K562 (cell line): ENCODE measurements around the gene AIG1. TPM values are rescaled to one million over a fixed set of nuclear protein-coding genes. Genes with fewer than 3 reads are reported as not detected.
A peak's percentile ranks its signal among the peaks of the same experiment; 100 is the strongest.

ENCODE experiments used
- ARID2 ChIP-seq: fragments of 450-650 bp; IDR thresholded peaks from 2 replicates; pipeline ENCODE4 v1.6.1; 2017; ENCODE audit warnings: antibody characterized with exemption, mild to moderate bottlenecking
- BRD9 ChIP-seq: fragments of 450-650 bp; IDR thresholded peaks from 2 replicates; pipeline ENCODE4 v1.6.1; 2018; ENCODE audit warnings: low read depth; ENCODE audit not compliant: partially characterized antibody
- CHD1 ChIP-seq: fragments of 200-600 bp; sonication (generic); IDR thresholded peaks from one replicate; pipeline ENCODE4 v1.6.1; 2012; ENCODE audit warnings: mild to moderate bottlenecking, moderate library complexity, low read length, inconsistent platforms
- NFRKB ChIP-seq: fragments of 450-650 bp; IDR thresholded peaks from 2 replicates; pipeline ENCODE4 v1.6.1; 2016; ENCODE audit warnings: low read depth
- SIN3A ChIP-seq, 2 experiments: fragments of 150-350 bp in 1 of 2; IDR thresholded peaks; 2 replicates each; pipeline ENCODE4 v1.6.1; 2011 to 2016; ENCODE audit warnings: borderline replicate concordance in 2 of 2, low read depth in 2 of 2, low read length in 2 of 2, mild to moderate bottlenecking in 2 of 2, moderate library complexity in 2 of 2; ENCODE audit not compliant: control insufficient read depth in 1 of 2
- SMARCA4 ChIP-seq: fragments of 450-650 bp; IDR thresholded peaks from 2 replicates; pipeline ENCODE4 v1.6.1; 2016
- ZBTB1 ChIP-seq: sonication (generic); formaldehyde crosslinking; IDR thresholded peaks from 2 replicates; pipeline ENCODE4 v1.8.1; 2023; ENCODE audit warnings: missing genetic modification reagents, low read depth, mild to moderate bottlenecking, borderline replicate concordance
- polyA plus RNA-seq, 8 experiments: library from polyadenylated mRNA; depleted of rRNA in 4 of 8; stranded (reverse) in 5 of 8; unstranded in 3 of 8; fragments of >200 nt; fragmentation: Nextera tagmentation in 2 of 8; fragmentation: Illumina TruSeq in 1 of 8; extraction: Ambion mirVana in 2 of 8; extraction: Trizol in 1 of 8; gene quantifications; 2 replicates each; pipeline versions ENCODE4 v1.2.1 to v1.2.3, GENCODE V29; 2011 to 2014; ENCODE audit warnings: inconsistent platforms in 1 of 8, missing spikeins in 1 of 8
- total RNA-seq, 7 experiments: library from RNA; depleted of rRNA in 6 of 7; stranded (reverse); fragments of >200 nt in 6 of 7; fragmentation: Illumina TruSeq in 2 of 7; extraction: Trizol in 2 of 7; gene quantifications; 2 replicates each; pipeline versions ENCODE4 v1.2.1 to v1.2.3, GENCODE V29; 2011 to 2021; ENCODE audit warnings: low replicate concordance in 1 of 7
- TF ChIP-seq, protein P1 (sequence below): fragments of 450-650 bp; IDR thresholded peaks from 2 replicates; pipeline ENCODE4 v1.6.1; 2016; ENCODE audit warnings: mild to moderate bottlenecking, moderate library complexity
- TF ChIP-seq, protein P2 (sequence below), 2 experiments: fragments of 450-650 bp; IDR thresholded peaks; 2 replicates each; pipeline ENCODE4 v1.6.1; 2018; ENCODE audit warnings: mild to moderate bottlenecking in 2 of 2, low read depth in 1 of 2; ENCODE audit not compliant: partially characterized antibody in 2 of 2
- TF ChIP-seq, protein P3 (sequence below), 2 experiments: fragments of 450-650 bp in 1 of 2; sonication (generic) in 1 of 2; formaldehyde crosslinking; conservative IDR thresholded peaks; 2 replicates each; pipeline versions ENCODE4 v1.4.0 to v1.8.1; 2020 to 2022; ENCODE audit warnings: mild to moderate bottlenecking in 1 of 2, missing genetic modification reagents in 1 of 2

AIG1 gene
- total and polyA plus RNA-seq, 9 of the 15 experiments (the other 6 are each of a cell fraction or from before 2014, with no cell fraction given): 74.8 to 333 (median 127) TPM

DNA sequence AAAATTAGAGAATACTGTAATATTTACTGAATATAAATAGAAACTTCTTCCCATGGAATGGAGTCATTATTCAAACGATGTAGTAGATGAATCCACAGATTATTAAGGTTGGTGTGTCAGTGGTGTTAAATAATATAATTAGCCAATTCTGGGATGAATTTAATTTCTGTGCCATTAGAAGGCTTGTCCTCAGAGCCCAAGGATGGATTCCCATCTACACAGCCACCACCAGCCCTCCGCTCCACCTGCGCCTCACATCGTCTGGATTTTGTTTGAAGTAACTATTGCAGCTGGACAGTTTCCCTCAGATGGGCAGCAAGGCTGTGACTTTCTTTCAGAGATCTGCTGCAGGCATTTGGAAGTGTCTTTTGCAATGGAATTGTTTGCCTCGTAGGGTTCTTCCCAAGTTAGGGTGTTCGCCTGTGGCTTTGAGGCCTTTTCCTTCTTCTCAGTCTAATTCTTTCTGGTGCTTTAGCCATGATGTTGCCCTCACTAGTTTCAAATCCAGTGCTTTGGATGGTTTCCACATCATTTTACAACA, 104.7 kb downstream of the AIG1 start (continued):
- TF ChIP-seq, protein P1, sequence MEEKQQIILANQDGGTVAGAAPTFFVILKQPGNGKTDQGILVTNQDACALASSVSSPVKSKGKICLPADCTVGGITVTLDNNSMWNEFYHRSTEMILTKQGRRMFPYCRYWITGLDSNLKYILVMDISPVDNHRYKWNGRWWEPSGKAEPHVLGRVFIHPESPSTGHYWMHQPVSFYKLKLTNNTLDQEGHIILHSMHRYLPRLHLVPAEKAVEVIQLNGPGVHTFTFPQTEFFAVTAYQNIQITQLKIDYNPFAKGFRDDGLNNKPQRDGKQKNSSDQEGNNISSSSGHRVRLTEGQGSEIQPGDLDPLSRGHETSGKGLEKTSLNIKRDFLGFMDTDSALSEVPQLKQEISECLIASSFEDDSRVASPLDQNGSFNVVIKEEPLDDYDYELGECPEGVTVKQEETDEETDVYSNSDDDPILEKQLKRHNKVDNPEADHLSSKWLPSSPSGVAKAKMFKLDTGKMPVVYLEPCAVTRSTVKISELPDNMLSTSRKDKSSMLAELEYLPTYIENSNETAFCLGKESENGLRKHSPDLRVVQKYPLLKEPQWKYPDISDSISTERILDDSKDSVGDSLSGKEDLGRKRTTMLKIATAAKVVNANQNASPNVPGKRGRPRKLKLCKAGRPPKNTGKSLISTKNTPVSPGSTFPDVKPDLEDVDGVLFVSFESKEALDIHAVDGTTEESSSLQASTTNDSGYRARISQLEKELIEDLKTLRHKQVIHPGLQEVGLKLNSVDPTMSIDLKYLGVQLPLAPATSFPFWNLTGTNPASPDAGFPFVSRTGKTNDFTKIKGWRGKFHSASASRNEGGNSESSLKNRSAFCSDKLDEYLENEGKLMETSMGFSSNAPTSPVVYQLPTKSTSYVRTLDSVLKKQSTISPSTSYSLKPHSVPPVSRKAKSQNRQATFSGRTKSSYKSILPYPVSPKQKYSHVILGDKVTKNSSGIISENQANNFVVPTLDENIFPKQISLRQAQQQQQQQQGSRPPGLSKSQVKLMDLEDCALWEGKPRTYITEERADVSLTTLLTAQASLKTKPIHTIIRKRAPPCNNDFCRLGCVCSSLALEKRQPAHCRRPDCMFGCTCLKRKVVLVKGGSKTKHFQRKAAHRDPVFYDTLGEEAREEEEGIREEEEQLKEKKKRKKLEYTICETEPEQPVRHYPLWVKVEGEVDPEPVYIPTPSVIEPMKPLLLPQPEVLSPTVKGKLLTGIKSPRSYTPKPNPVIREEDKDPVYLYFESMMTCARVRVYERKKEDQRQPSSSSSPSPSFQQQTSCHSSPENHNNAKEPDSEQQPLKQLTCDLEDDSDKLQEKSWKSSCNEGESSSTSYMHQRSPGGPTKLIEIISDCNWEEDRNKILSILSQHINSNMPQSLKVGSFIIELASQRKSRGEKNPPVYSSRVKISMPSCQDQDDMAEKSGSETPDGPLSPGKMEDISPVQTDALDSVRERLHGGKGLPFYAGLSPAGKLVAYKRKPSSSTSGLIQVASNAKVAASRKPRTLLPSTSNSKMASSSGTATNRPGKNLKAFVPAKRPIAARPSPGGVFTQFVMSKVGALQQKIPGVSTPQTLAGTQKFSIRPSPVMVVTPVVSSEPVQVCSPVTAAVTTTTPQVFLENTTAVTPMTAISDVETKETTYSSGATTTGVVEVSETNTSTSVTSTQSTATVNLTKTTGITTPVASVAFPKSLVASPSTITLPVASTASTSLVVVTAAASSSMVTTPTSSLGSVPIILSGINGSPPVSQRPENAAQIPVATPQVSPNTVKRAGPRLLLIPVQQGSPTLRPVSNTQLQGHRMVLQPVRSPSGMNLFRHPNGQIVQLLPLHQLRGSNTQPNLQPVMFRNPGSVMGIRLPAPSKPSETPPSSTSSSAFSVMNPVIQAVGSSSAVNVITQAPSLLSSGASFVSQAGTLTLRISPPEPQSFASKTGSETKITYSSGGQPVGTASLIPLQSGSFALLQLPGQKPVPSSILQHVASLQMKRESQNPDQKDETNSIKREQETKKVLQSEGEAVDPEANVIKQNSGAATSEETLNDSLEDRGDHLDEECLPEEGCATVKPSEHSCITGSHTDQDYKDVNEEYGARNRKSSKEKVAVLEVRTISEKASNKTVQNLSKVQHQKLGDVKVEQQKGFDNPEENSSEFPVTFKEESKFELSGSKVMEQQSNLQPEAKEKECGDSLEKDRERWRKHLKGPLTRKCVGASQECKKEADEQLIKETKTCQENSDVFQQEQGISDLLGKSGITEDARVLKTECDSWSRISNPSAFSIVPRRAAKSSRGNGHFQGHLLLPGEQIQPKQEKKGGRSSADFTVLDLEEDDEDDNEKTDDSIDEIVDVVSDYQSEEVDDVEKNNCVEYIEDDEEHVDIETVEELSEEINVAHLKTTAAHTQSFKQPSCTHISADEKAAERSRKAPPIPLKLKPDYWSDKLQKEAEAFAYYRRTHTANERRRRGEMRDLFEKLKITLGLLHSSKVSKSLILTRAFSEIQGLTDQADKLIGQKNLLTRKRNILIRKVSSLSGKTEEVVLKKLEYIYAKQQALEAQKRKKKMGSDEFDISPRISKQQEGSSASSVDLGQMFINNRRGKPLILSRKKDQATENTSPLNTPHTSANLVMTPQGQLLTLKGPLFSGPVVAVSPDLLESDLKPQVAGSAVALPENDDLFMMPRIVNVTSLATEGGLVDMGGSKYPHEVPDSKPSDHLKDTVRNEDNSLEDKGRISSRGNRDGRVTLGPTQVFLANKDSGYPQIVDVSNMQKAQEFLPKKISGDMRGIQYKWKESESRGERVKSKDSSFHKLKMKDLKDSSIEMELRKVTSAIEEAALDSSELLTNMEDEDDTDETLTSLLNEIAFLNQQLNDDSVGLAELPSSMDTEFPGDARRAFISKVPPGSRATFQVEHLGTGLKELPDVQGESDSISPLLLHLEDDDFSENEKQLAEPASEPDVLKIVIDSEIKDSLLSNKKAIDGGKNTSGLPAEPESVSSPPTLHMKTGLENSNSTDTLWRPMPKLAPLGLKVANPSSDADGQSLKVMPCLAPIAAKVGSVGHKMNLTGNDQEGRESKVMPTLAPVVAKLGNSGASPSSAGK: 0 out of 2 replicates have a peak, but pooled peaks have one; percentile 8
- TF ChIP-seq BRD9 (peak; percentile 49), SIN3A (IDR thresholded peaks at IDR 0.05; ENCODE audit: borderline replicate concordance in 2 of 2, control insufficient read depth in 1 of 2, low read depth in 2 of 2, low read length in 2 of 2) (peak in 1 of 2 experiments; percentile 27; a peak in 1 of 4 replicates), ARID2 (peak; percentile 16; the same call in 1 of the 2 replicates), NFRKB (0 out of 2 replicates have a peak, but pooled peaks have one; percentile 34), SMARCA4 (0 out of 2 replicates have a peak, but pooled peaks have one; percentile 9), ZBTB1 (CRISPR knock-in tag) (peak; percentile 32; the same call in 1 of the 2 replicates), CHD1 (peak; percentile 24)
- TF ChIP-seq, protein P2, sequence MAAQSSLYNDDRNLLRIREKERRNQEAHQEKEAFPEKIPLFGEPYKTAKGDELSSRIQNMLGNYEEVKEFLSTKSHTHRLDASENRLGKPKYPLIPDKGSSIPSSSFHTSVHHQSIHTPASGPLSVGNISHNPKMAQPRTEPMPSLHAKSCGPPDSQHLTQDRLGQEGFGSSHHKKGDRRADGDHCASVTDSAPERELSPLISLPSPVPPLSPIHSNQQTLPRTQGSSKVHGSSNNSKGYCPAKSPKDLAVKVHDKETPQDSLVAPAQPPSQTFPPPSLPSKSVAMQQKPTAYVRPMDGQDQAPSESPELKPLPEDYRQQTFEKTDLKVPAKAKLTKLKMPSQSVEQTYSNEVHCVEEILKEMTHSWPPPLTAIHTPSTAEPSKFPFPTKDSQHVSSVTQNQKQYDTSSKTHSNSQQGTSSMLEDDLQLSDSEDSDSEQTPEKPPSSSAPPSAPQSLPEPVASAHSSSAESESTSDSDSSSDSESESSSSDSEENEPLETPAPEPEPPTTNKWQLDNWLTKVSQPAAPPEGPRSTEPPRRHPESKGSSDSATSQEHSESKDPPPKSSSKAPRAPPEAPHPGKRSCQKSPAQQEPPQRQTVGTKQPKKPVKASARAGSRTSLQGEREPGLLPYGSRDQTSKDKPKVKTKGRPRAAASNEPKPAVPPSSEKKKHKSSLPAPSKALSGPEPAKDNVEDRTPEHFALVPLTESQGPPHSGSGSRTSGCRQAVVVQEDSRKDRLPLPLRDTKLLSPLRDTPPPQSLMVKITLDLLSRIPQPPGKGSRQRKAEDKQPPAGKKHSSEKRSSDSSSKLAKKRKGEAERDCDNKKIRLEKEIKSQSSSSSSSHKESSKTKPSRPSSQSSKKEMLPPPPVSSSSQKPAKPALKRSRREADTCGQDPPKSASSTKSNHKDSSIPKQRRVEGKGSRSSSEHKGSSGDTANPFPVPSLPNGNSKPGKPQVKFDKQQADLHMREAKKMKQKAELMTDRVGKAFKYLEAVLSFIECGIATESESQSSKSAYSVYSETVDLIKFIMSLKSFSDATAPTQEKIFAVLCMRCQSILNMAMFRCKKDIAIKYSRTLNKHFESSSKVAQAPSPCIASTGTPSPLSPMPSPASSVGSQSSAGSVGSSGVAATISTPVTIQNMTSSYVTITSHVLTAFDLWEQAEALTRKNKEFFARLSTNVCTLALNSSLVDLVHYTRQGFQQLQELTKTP (IDR thresholded peaks at IDR 0.05; ENCODE audit: low read depth in 1 of 2, partially characterized antibody in 2 of 2): peak; percentile 16 to 23
- TF ChIP-seq, protein P3, sequence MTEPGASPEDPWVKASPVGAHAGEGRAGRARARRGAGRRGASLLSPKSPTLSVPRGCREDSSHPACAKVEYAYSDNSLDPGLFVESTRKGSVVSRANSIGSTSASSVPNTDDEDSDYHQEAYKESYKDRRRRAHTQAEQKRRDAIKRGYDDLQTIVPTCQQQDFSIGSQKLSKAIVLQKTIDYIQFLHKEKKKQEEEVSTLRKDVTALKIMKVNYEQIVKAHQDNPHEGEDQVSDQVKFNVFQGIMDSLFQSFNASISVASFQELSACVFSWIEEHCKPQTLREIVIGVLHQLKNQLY (CRISPR knock-in tag; conservative IDR thresholded peaks at IDR 0.05): 0 out of 4 replicates have a peak, but pooled peaks of 1 of the 2 experiments have one; percentile 40
